Astrocyte of the hippocampus (primary cell): ENCODE data around the gene IDUA.
"Not testable (repeated sequence)": the region's sequence is repeated elsewhere in the genome, so short reads cannot be mapped to it uniquely, and the experiment has no call there.

ENCODE experiments used
- DNase-seq: peaks from one replicate; pipeline ENCODE4 v3.0.0; 2011; ENCODE audit warnings: low read depth, low spot score

The IDUA gene

DNA sequence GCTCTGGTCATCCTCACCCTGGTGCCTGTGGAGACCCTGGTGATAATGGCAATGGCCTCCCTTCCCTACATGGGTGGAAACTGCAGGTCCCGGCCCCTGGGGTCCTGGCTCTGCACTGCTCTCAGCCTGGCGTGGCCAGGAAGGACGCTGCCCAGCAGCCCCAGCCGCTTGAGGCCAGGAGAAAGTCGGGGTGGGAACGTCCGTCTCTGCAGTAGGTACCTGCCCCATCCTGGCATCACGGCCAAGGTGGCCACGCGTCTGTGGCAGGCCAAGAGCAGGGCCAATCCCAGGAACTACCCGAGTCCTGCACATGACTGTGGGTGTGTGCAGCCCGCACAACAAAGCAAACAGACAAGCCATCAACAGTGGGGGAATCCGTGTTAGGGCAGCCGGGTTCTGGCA, 58.4 kb downstream of the IDUA start:
- DNase-seq = no peak

DNA sequence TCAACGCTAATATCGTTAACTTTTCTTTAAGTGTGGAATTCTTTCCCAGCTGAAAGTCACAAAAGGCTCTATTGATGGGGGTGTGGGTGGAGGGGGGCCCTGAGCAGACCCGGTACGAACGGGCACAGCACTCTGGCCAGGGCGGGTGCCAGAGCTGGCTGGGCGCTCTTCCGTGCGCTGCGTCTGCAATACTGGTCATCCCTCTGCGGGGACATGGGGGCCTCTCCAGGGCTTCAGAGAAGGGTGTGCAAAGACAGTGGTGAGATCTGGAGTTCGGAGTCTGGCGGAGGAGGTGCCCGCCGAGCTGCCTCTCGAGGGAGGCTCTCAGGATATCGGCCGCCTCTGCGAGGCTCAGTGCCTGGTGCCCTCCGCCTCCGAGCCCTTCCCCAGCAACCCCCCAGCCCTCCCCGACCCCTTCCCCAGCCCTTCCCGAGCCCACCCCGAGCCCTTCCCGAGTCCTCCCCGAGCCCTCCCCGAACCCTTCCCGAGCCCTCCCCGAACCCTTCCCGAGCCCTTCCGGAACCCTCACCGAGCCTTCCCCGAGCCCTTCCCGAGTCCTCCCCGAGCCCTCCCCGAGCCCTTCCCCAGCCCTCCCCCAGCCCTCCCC, 58.9 kb downstream of the IDUA start:
- no peak for DNase-seq

DNA sequence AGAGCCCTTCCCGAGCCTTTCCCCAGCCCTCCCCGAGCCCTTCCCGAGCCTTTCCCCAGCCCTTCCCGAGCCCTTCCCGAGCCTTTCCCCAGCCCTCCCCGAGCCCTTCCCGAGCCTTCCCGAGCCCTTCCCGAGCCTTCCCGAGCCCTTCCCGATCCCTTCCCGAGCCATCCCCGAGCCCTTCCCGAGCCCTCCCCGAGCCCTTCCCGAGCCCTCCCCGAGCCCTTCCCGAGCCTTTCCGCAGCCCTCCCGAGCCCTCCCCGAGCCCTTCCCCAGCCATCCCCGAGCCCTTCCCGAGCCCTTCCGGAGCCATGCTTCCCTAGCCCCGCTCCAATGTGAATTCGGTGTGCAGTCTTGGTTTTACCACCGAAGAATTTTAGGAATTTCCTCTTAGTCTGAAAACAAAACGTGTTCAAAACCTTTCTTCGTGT, 59.8 kb downstream of the IDUA start:
- DNase-seq = peak; percentile 89

DNA sequence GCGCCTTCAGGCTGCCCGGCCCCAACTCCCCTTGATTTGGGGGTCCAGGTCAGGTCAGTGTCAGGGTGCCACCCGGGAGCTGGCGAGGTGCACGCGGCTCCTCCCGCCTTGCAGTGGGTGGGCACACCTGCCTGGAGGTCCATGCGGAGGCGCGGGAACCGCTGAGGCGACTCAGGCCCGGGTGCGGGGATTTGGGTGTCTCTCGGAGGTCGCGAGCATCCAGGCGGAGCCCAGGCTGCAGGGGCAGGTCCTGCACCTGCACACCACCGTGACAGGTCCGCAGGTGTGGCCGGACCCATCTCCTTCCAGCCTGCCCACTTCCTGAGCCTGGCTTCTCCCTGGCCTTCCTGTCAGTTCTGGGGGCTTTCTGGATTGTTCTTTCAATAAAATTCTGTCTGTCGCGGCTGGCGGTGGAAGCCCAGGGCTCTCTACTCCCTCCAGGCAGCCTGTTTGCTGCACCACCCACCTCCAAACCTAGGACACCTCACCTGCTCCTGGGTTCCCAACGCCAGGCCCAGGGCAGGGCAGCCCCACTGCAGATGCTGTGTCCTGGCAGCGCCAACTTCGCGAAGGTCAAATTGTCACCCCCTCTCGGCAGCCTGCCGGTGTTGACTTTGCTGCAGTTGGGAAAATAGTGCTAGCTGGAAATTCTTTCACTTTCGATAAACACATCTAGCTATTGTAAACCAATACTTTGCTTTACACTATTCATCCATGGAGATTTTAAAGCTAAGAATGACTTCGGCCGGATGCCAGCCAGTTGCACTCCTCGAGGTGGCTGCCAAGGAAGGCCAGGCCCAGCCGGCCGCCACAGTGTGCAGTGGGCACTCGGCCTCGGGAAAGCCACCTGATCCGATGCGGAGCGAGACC, 60.5 kb downstream of the IDUA start:
- DNase-seq = no peak

DNA sequence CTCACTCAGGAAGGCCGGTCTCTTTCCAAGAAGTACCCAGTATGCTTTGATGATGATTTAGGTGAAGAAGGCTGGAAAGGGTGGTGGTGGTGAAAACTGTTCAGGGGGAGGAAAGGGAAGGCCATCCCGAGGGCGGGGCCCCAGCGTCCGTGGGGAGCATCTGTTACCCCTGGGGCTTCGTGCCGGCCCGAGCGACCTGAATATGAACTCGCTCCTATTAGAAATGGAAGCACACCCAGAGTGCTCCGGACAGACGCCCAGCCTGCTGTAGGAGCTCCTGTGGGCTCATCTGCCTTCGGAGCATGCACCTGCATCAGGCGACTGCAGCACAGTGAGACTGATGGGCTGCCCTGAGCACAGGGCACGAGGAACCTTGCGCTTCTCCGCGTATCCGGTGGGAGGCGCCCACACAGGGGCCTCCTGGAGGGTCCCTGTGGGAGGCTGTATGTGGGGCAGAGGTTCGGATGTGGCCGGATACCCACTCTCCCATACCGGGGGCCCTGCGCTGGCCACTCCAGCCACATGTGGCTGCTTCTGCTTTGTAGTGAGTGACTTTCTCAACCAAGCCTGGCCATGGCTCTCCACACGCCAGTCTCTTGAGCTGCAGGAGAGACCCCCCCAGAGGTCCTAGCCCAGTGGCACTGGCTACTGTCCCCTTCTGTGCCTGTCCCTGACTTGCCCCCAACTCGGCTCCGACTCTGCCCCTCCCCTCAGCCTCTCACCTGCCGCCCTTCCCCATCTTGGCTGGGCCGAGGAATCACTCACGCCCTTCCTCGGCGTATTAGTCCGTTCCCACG, 61.3 kb downstream of the IDUA start:
- no peak for DNase-seq

DNA sequence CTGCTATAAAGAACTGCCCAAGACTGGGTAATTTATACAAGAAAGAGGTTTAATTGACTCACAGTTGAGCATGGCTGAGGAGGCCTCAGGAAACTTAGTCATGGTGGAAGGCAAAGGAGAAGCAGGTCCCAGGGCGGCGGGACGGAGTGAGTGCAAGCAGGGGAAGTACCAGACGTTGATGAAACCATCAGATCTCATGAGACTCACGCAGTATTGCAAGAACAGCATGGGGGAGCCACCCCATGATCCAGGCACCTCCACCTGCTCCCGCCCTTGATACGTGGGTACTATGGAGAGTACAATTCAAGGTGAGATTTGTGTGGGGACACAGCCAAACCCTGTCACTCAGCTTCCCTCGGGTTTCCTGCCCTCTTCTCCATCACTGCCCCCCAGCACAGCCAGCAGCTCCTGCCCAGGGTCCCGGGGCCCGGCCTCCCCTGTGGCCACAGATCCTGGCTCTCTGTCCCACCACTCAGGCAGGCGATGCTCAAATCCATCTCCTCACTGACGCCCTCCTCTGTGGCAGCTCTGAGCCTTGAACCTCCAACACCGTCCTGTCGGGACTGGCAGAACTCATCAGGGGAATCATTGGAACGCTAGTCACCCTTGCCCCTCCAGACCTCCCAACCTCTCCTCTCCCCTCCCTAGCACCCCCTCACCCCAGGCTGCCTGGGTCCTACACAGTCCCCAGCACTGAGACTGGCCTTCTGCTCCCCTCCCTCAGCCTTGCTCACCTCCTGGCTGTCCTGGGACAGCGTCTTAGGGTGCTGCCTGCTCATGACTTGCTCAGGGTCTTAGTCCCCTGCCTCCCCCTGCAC, 62.1 kb downstream of the IDUA start:
- no peak for DNase-seq

DNA sequence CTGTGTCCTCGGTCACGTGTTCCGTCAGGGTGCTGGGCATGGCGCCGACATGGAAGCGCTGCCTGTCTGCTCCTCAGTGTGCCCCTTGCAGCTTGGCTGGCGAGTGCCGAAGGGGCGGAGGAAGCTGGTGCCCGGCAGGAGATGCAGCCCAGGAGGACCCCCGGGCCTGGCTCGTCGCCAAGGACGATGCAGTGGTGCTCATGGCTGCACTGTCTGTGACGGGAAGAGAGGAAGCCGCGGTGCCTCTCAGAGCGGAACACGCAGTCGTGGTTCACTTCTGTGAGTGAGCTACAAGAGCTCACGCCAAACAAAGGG, 62.7 kb downstream of the IDUA start:
- DNase-seq = no peak

DNA sequence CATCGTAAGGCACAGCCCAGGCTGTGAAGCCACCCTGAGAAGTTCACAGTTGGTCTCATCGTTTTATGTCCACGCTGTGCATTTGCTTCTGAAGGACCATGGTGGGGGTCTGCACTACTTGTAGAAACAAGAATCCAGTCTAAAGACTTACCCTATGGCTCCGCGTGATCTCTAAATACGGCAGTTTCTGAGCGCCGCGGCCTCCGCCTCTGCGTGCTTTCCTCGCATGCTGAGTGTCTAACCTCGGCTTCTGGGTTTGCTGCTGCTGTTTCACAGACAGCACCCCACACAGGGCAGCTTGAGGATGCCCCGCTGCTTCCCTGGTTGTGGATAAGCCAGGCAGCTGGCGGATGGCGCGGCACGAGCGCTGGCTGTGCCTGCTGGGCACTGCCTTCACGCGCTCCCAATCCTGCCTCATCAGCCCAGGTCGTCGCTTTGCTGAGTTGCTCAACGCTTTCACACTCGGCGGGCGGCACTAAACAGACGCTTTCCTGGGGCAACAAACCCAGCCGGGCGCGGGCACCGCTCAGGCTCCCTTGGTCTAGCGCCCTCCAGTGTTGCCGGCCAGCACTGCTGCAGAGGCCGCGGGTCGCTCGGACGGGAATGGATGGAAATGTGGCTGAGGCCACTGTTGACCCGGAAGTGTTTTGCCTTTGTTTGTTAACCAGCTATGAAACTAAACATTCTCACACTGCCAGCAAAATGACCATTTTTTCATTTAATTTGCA, 63.8 kb downstream of the IDUA start:
- DNase-seq = peak; percentile 56

DNA sequence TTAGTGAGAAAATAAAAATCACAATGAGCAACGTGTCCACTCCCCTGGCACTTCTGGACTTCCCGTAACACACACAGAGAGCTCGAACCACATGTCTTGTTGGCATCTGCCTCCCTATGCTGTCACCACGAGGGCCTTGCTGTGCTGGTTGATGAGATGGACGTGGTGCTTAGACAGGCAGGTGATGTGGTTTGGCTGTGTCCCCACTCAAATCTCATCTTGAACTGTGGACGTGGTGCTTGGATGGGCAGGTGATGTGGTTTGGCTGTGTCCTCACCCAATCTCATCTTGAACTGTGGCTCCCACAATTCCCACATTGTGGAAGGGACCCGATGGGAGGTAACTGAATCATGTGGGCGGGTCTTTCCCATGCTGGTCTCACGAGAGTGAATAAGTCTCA, 64.6 kb downstream of the IDUA start:
- DNase-seq = no peak

DNA sequence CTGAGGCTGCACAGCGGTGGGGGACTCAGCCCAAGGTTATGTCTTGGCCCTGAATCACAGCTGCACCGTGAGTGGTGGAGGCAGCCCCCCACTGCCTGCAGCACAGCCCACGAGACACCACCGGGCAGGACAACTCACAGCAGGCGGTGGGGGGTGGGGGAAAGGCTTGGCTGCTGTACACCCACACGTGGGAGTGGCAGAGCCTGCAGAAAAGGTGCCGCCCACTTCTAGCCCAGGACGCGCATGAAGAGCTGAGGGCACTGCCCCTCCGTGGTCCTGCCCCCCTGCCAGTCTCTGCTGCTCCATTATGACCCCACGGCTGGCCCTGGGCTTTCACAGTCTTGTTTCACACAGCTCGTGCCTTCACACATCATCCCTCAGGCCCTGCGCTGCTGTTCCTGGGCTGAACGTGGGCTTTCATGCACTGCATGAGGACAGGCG, 65.4 kb downstream of the IDUA start:
- no peak for DNase-seq

DNA sequence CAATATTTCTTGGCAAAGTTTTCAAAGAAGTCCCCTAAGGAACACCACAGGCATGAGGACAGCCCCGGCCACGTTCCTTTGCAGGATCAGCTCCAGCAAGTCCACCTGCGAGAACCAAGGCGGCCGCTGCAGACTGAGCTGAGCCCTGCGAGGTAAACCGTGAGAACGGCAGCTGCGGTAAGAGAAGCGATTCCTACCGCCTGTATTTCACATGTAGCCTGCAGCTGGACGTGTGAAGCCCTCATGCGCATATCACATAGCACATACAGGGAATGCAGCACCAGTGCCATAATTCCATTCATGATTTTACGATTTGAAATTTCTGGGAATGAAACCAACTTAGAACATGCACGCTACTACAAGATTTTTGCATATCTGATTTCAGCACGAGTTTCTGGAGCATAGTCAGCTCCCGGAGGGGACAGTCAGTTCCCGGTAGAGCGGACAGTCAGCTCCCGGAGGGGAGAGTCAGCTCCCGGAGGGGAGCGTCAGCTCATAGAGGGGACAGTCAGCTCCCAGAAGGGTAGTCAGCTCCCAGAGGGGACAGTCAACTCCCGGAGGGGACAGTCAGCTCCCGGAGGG, 66.3 kb downstream of the IDUA start:
- DNase-seq = no peak

DNA sequence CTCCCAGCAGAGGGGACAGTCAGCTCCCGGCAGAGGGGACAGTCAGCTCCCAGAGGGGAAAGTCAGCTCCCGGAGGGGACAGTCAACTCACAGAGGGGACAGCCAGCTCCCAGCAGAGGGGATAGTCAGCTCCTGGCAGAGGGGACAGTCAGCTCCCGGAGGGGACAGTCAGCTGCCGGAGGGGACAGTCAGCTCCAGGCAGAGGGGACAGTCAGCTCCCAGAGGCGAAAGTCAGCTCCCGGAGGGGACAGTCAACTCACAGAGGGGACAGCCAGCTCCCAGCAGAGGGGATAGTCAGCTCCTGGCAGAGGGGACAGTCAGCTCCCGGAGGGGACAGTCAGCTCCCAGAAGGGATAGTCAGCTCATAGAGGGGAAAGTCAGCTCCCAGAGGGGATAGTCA, 67.0 kb downstream of the IDUA start:
- not testable (repeated sequence) for DNase-seq
